K562 (cell line): ENCODE data around the gene UBE3B. TPM values are rescaled to one million over a fixed set of nuclear protein-coding genes. Genes with fewer than 3 reads are reported as not detected.

Experiments used
- ATAC-seq: fragments of 200-7000 bp; cut with Tn5 transposase; 3 replicates; pipeline ENCODE4 v1.9.1; 2020; ENCODE audit warnings: moderate library complexity
- BruUV-seq: library from RNA; stranded (reverse); fragments of 400-500 nt; replicated peaks from 2 replicates; lab custom pipeline; 2021; lab: Mats Ljungman, UMichigan
- CTCF ChIA-PET: fragments of 300-600 bp; formaldehyde crosslinking; extraction: SDS; loops from one replicate; lab custom pipeline; 2021; ENCODE audit warnings: low intra/inter-chr PET ratio; lab: Yijun Ruan, JAX
- POLR2A ChIA-PET: fragments of 300-600, 350-650 bp; sonication (Branson Sonifier 250); formaldehyde crosslinking; extraction: SDS; loops from one replicate; lab custom pipeline; 2021; ENCODE audit warnings: antibody characterized with exemption, inconsistent platforms; lab: Yijun Ruan, JAX
- DNase-seq, 4 experiments: peaks; one replicate each; pipeline versions ENCODE4 v3.0.0 to v3.0.0-alpha.2; 2011 to 2018; ENCODE audit warnings: low spot score in 3 of 4, mixed read lengths in 3 of 4; ENCODE audit errors: extremely low read depth in 1 of 4
- FAIRE-seq: peaks from 2 replicates; lab custom pipeline; 2011; peaks lifted over from hg19 to GRCh38; lab: Jason Lieb, UNC
- H2AFZ ChIP-seq: 2 replicates; pipeline ENCODE4 v1.6.0; 2011; ENCODE audit warnings: low read depth, low read length, control low read depth, inconsistent platforms
- H3K27ac ChIP-seq: fragments of 200-600 bp; 3 replicates; pipeline ENCODE4 v1.8.0; 2011; ENCODE audit warnings: low read depth, mild to moderate bottlenecking, control low read depth, inconsistent platforms, low read length, moderate library complexity, mixed read lengths; ENCODE audit errors: extremely low read depth
- H3K27me3 ChIP-seq, 2 experiments: fragments of 300-600 bp in 1 of 2; 2 replicates in 1 of 2; 3 replicates in 1 of 2; pipeline versions ENCODE4 v1.6.0 to v1.8.0; 2011; ENCODE audit warnings: inconsistent platforms in 2 of 2, low read length in 2 of 2, mild to moderate bottlenecking in 1 of 2, mixed read lengths in 1 of 2, moderate library complexity in 1 of 2; ENCODE audit not compliant: control insufficient read depth in 2 of 2, insufficient read depth in 2 of 2
- H3K36me3 ChIP-seq: fragments of 300-600 bp; 3 replicates; pipeline ENCODE4 v1.8.0; 2011; ENCODE audit warnings: mild to moderate bottlenecking, low read length, inconsistent platforms; ENCODE audit not compliant: control insufficient read depth, insufficient read depth
- H3K4me1 ChIP-seq, 2 experiments: fragments of 200-600 bp in 1 of 2; replicated peaks in 1 of 2; 2 replicates in 1 of 2; 3 replicates in 1 of 2; pipeline versions ENCODE4 v1.5.1 to v1.8.0; 2011; ENCODE audit warnings: inconsistent platforms in 2 of 2, low read length in 2 of 2, mild to moderate bottlenecking in 1 of 2, mixed read lengths in 1 of 2, moderate library complexity in 1 of 2; ENCODE audit not compliant: control insufficient read depth in 2 of 2, insufficient read depth in 2 of 2
- H3K4me2 ChIP-seq: 2 replicates; pipeline ENCODE4 v1.6.1; 2011; ENCODE audit warnings: low read length, control low read depth, inconsistent platforms, mixed read lengths; ENCODE audit not compliant: insufficient read depth
- H3K4me3 ChIP-seq: fragments of 200-600 bp; sonication (generic), shearing (Covaris generic); 2 replicates; pipeline ENCODE4 v1.5.1; 2016; ENCODE audit warnings: control low read depth, inconsistent platforms
- H3K79me2 ChIP-seq: fragments of 200-600 bp; 3 replicates; pipeline ENCODE4 v1.8.0; 2011; ENCODE audit warnings: low read length, inconsistent platforms; ENCODE audit not compliant: control insufficient read depth, insufficient read depth
- H3K9ac ChIP-seq, 2 experiments: 2 replicates each; pipeline versions ENCODE4 v1.6.0 to v1.6.1; 2011; ENCODE audit warnings: low read depth in 2 of 2, low read length in 2 of 2, control low read depth in 1 of 2, inconsistent platforms in 1 of 2, mild to moderate bottlenecking in 1 of 2, mixed read lengths in 1 of 2; ENCODE audit not compliant: insufficient read depth in 1 of 2
- H3K9me1 ChIP-seq: one replicate; pipeline ENCODE4 v1.6.0; 2011; ENCODE audit warnings: inconsistent platforms, mild to moderate bottlenecking, low read length, moderate library complexity; ENCODE audit not compliant: control insufficient read depth, insufficient read depth
- H3K9me3 ChIP-seq: replicated peaks from 2 replicates; pipeline ENCODE4 v1.5.1; 2011; ENCODE audit warnings: low read depth, low read length, inconsistent platforms; ENCODE audit not compliant: control insufficient read depth, insufficient read depth
- H4K20me1 ChIP-seq: replicated peaks from 2 replicates; pipeline ENCODE4 v1.6.1; 2011; ENCODE audit warnings: low read length, inconsistent platforms, mixed read lengths; ENCODE audit not compliant: control insufficient read depth, insufficient read depth
- NR2C1 ChIP-seq, 2 experiments: fragments of 450-650 bp; IDR thresholded peaks; 2 replicates each; pipeline ENCODE4 v1.6.1; 2017; ENCODE audit warnings: mild to moderate bottlenecking in 2 of 2, antibody characterized with exemption in 1 of 2, inconsistent platforms in 1 of 2, missing compliant biosample characterization in 1 of 2, missing genetic modification characterization in 1 of 2
- NR2C2 ChIP-seq, 2 experiments: fragments of 200-800 bp in 1 of 2; sonication (Bioruptor generic) in 1 of 2; sonication (generic) in 1 of 2; formaldehyde crosslinking in 1 of 2; IDR thresholded peaks; 2 replicates each; pipeline versions ENCODE4 v1.6.1 to v1.8.0; 2016 to 2022; ENCODE audit warnings: mild to moderate bottlenecking in 1 of 2, missing compliant biosample characterization in 1 of 2, missing genetic modification characterization in 1 of 2, missing genetic modification reagents in 1 of 2
- SMC3 ChIP-seq: conservative IDR thresholded peaks from 2 replicates; pipeline ENCODE4 v1.6.1; 2011; ENCODE audit warnings: low read depth, low read length, improper control_type of control experiment; ENCODE audit not compliant: insufficient read depth
- TEAD2 ChIP-seq: fragments of 450-650 bp; IDR thresholded peaks from 2 replicates; pipeline ENCODE4 v1.6.1; 2016; ENCODE audit warnings: missing genetic modification characterization, control low read depth, missing compliant biosample characterization
- ZNF121 ChIP-seq: sonication (generic); formaldehyde crosslinking; conservative IDR thresholded peaks from 2 replicates; pipeline ENCODE4 v1.8.0; 2022; ENCODE audit warnings: missing genetic modification reagents
- ZNF277 ChIP-seq: fragments of 250-450 bp; sonication (Bioruptor Pico); IDR thresholded peaks from 2 replicates; pipeline ENCODE4 v1.8.0; 2022; ENCODE audit warnings: inconsistent platforms, mild to moderate bottlenecking, moderate library complexity, borderline replicate concordance
- WGBS: fragments of 100-300 bp; shearing (Covaris generic); methylation state at CpG from one replicate; pipeline ENCODE4 v1.1.6; 2016; ENCODE audit warnings: low coverage, mixed read lengths; ENCODE audit not compliant: insufficient coverage; ENCODE audit errors: missing lambda C conversion rate; 5-methylcytosine and 5-hydroxymethylcytosine counted together
- in situ Hi-C: fragments of 300-500 bp; cut with MboI; formaldehyde crosslinking; loops from 4 replicates; pipeline ENCODE4 v1.15.0; 2018; ENCODE audit warnings: inconsistent platforms, mixed read lengths
- intact Hi-C: fragments of 100-400 bp; cut with micrococcal nuclease; formaldehyde crosslinking; loops from 2 replicates; pipeline ENCODE4 v1.14.2; 2022
- polyA plus RNA-seq, 8 experiments: library from polyadenylated mRNA; depleted of rRNA in 4 of 8; stranded (reverse) in 5 of 8; unstranded in 3 of 8; fragments of >200 nt; fragmentation: Nextera tagmentation in 2 of 8; fragmentation: Illumina TruSeq in 1 of 8; extraction: Ambion mirVana in 2 of 8; extraction: Trizol in 1 of 8; gene quantifications; 2 replicates each; pipeline versions ENCODE4 v1.2.1 to v1.2.3, GENCODE V29; 2011 to 2014; ENCODE audit warnings: inconsistent platforms in 1 of 8, missing spikeins in 1 of 8
- total RNA-seq, 7 experiments: library from RNA; depleted of rRNA in 6 of 7; stranded (reverse); fragments of >200 nt in 6 of 7; fragmentation: Illumina TruSeq in 2 of 7; extraction: Trizol in 2 of 7; gene quantifications; 2 replicates each; pipeline versions ENCODE4 v1.2.1 to v1.2.3, GENCODE V29; 2011 to 2021; ENCODE audit warnings: low replicate concordance in 1 of 7

The UBE3B gene
- total and polyA plus RNA-seq, 9 of the 15 experiments (the other 6 are each of a cell fraction or from before 2014, with no cell fraction given) = 7.6 to 23.6 (median 15.5) TPM

DNA sequence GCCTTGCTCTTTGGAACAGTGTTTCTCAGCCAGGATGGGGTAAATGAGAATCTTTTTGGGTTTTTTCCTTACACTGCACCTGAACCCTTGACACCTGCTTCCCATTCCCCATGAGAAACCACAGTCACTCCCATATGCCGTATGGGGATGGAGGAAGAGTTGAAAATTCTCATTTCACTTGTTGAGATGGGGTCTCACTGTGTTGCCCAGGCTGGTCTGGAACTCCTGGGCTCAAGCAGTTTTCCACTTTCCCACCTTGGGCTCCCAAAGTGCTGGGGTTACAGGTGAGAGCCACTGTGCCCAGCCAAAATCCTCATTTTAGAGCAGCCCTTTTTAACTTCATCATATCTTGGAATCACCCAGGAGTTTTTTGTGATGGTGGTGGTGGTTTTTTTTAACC lies 99.9 kb downstream of the UBE3B start:
- ATAC-seq (no peak), FAIRE-seq (no peak), DNase-seq (no peak)
- H3K9me1 ChIP-seq = peaks cover 4% of the 10 kb centered on the region
- H3K4me2 ChIP-seq = no peak overlapping the region
- H3K9ac ChIP-seq = no peak overlapping the region
- in situ Hi-C loops (no loop called here), intact Hi-C loops (no loop called here)
- H3K4me1 ChIP-seq = peaks cover 12 to 16% of the 10 kb centered on the region in 2 experiments; a peak in 4 of 5 replicates
- peaks cover 23% of the 10 kb centered on the region for H3K79me2 ChIP-seq
- H3K9me3 ChIP-seq = no peaks in the 10 kb centered on the region
- no peak overlapping the region for H3K27ac ChIP-seq
- H3K4me3 ChIP-seq = no peak overlapping the region
- TF ChIP-seq ZNF121 (CRISPR knock-in tag) (peak; percentile 23; the same call in 1 of the 2 replicates), TEAD2 (no peak)
- H3K36me3 ChIP-seq = peaks cover 78% of the 10 kb centered on the region
- CTCF ChIA-PET = no interaction called here
- no TSS peak for BruUV-seq
- WGBS = 86% methylated on average over 1 of the region's 1 CpG
- H2AFZ ChIP-seq = no peak overlapping the region
- H4K20me1 ChIP-seq = no peaks in the 10 kb centered on the region
- POLR2A ChIA-PET = no interaction called here
- no peaks in the 10 kb centered on the region for H3K27me3 ChIP-seq

GRCh38 chr12:109578330-109578927 lies 101.0 kb downstream of the UBE3B start:
- in situ Hi-C loops = no loop called here
- Histone ChIP-seq H3K79me2 (peaks cover 16% of the 10 kb centered on the region), H3K36me3 (peaks cover 79% of the 10 kb centered on the region), H3K9ac (no peak overlapping the region), H3K4me3 (no peak overlapping the region), H3K4me2 (no peak overlapping the region), H3K9me1 (peaks cover 4% of the 10 kb centered on the region), H2AFZ (no peak overlapping the region), H3K4me1 (peaks cover 6 to 7% of the 10 kb centered on the region in 2 experiments; a peak in 3 of 5 replicates), H4K20me1 (no peaks in the 10 kb centered on the region), H3K9me3 (no peaks in the 10 kb centered on the region), H3K27ac (no peak overlapping the region), H3K27me3 (no peaks in the 10 kb centered on the region)
- POLR2A ChIA-PET = interaction anchor here (1.3 kb wide), 1 partner anchor 13 kb away, joined by 5 read pairs; no protein-coding TSS in a partner anchor
- intact Hi-C loops = no loop called here
- FAIRE-seq (no peak), DNase-seq (no peak), ATAC-seq (no peak)
- peak; percentile 60; the same call in 1 of the 2 replicates for TF ChIP-seq NR2C2 (CRISPR knock-in tag; IDR thresholded peaks at IDR 0.05)
- TF ChIP-seq NR2C2 (tag; IDR thresholded peaks at IDR 0.05) = no peak; the same call in 1 of the 2 replicates
- TF ChIP-seq NR2C1 (IDR thresholded peaks at IDR 0.05) = peak; percentile 61
- 0 out of 2 replicates have a peak, but pooled peaks have one; percentile 45 for TF ChIP-seq NR2C1 (tag; IDR thresholded peaks at IDR 0.05)
- no peak for TF ChIP-seq SMC3
- TF ChIP-seq ZNF121 (CRISPR knock-in tag) = peak; percentile 72
- TF ChIP-seq ZNF277 = no peak
- 88% methylated on average over 8 of the region's 8 CpGs for WGBS
- CTCF ChIA-PET = no interaction called here
- no TSS peak for BruUV-seq
